Fibroblast of lung (primary cell): ENCODE results near the gene MOB4.

ENCODE experiments used
- EZH2 ChIP-seq: IDR thresholded peaks from 2 replicates; pipeline ENCODE4 v1.5.1; 2012; ENCODE audit warnings: low read length, control low read depth, mild to moderate bottlenecking; ENCODE audit errors: missing control alignments
- TF ChIP-seq, protein P1 (sequence below), 2 donors: IDR thresholded peaks in 1 of 2; conservative IDR thresholded peaks in 1 of 2; 1 replicate in 1 of 2; 2 replicates in 1 of 2; pipeline ENCODE4 v1.5.1; 2011 to 2012; ENCODE audit warnings: low read length in 2 of 2, control low read depth in 1 of 2, inconsistent platforms in 1 of 2, low read depth in 1 of 2, mild to moderate bottlenecking in 1 of 2

DNA sequence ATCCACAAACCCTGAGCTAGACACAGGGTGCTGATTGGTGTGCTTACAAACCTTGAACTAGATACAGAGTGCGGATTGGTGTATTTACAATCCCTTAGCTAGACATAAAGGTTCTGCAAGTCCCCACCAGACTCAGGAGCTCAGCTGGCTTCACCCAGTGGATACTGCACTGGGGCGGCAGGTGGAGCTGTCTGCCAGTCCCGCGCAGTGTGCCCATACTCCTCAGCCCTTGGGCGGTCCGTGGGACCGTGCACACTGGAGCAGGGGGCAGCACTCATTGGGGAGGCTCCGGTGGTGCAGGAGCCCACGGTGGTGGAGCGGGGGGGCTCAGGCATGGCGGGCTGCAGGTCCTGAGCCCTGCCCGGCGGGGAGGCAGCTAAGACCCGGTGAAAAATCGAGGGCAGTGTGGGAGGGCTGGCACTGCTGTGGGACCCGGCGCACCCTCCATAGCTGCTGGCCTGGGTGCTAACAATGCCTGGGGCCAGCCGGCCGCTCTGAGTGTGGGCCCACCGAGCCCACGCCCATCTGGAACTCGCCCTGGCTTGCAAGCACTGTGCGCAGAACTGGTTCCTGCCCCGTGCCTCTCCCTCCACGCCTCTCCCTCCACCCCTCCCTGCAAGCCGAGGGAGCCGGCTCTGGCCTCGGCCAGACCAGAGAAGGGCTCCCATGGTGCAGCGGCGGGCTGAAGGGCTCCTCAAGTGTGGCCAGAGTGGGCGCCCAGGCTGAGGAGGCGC, 75.6 kb downstream of the MOB4 start:
- TF ChIP-seq, protein P1, sequence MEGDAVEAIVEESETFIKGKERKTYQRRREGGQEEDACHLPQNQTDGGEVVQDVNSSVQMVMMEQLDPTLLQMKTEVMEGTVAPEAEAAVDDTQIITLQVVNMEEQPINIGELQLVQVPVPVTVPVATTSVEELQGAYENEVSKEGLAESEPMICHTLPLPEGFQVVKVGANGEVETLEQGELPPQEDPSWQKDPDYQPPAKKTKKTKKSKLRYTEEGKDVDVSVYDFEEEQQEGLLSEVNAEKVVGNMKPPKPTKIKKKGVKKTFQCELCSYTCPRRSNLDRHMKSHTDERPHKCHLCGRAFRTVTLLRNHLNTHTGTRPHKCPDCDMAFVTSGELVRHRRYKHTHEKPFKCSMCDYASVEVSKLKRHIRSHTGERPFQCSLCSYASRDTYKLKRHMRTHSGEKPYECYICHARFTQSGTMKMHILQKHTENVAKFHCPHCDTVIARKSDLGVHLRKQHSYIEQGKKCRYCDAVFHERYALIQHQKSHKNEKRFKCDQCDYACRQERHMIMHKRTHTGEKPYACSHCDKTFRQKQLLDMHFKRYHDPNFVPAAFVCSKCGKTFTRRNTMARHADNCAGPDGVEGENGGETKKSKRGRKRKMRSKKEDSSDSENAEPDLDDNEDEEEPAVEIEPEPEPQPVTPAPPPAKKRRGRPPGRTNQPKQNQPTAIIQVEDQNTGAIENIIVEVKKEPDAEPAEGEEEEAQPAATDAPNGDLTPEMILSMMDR (conservative IDR thresholded peaks at IDR 0.05 in 1 of 2, IDR thresholded peaks at IDR 0.05 in 1 of 2; ENCODE audit: low read depth in 1 of 2, low read length in 2 of 2): no peak
- TF ChIP-seq EZH2: no peak
